Left lung (tissue), 10 donors: ENCODE data around the gene MGAT1. TPM values are rescaled to one million over a fixed set of nuclear protein-coding genes. Genes with fewer than 3 reads are reported as not detected.

Experiments used
- ATAC-seq: fragments of 200-7000 bp; cut with Tn5 transposase; one replicate; pipeline ENCODE4 v1.9.1; 2020; ENCODE audit warnings: moderate library complexity
- DNase-seq, 4 donors: peaks; one replicate each; pipeline ENCODE4 v3.0.0-alpha.2; 2013 to 2020
- H3K27ac ChIP-seq, 2 donors: fragments of 200-600 bp; sonication (generic) in 1 of 2; one replicate each; pipeline versions ENCODE4 v1.5.0 to v1.8.0; 2020 to 2021
- H3K27me3 ChIP-seq, 2 donors: fragments of 200-600 bp; sonication (generic) in 1 of 2; one replicate each; pipeline versions ENCODE4 v1.5.0 to v1.8.0; 2020 to 2021
- H3K36me3 ChIP-seq, 2 donors: fragments of 200-600 bp; sonication (generic) in 1 of 2; one replicate each; pipeline versions ENCODE4 v1.5.0 to v1.8.0; 2020 to 2021
- H3K4me1 ChIP-seq, 2 donors: fragments of 200-600 bp; one replicate each; pipeline ENCODE4 v1.8.0; 2021
- H3K4me3 ChIP-seq, 2 donors: fragments of 200-600 bp; sonication (generic) in 1 of 2; one replicate each; pipeline versions ENCODE4 v1.5.0 to v1.8.0; 2020 to 2021; ENCODE audit warnings: mild to moderate bottlenecking in 1 of 2
- H3K9me3 ChIP-seq, 2 donors: fragments of 200-600 bp; sonication (generic) in 1 of 2; one replicate each; pipeline versions ENCODE4 v1.5.0 to v1.8.0; 2020 to 2021
- CTCF ChIP-seq, 2 donors: fragments of 200-600 bp; sonication (generic) in 1 of 2; IDR thresholded peaks; one replicate each; pipeline versions ENCODE4 v1.5.0 to v1.8.0; 2021; ENCODE audit warnings: antibody characterized with exemption in 2 of 2
- intact Hi-C, 2 donors: fragments of 100-400 bp; cut with DNase I; formaldehyde crosslinking; loops; one replicate each; pipeline versions ENCODE4 v1.11.2 to v1.14.2; 2022
- polyA plus RNA-seq, 6 donors: library from polyadenylated mRNA; unstranded; fragments of 120-200 nt; gene quantifications; one replicate each; pipeline ENCODE4 v1.2.1, GENCODE V29; 2013; ENCODE audit not compliant: insufficient read length in 6 of 6
- total RNA-seq, 2 donors: library from RNA; stranded (reverse); fragmentation: NEBNext Ultra II Directional; extraction: Animal tissue kit (Norgen Biotek cat#: 25700); gene quantifications; one replicate each; pipeline ENCODE4 v1.2.1, GENCODE V29; 2021
- donor health status: DM: no; HTN: yes; CAD: no.
- donor health status: DM: no; HTN: no; CAD: no.

Gene MGAT1
- total and polyA plus RNA-seq, 8 donors: 70.6 to 263 (median 86.0) TPM

DNA sequence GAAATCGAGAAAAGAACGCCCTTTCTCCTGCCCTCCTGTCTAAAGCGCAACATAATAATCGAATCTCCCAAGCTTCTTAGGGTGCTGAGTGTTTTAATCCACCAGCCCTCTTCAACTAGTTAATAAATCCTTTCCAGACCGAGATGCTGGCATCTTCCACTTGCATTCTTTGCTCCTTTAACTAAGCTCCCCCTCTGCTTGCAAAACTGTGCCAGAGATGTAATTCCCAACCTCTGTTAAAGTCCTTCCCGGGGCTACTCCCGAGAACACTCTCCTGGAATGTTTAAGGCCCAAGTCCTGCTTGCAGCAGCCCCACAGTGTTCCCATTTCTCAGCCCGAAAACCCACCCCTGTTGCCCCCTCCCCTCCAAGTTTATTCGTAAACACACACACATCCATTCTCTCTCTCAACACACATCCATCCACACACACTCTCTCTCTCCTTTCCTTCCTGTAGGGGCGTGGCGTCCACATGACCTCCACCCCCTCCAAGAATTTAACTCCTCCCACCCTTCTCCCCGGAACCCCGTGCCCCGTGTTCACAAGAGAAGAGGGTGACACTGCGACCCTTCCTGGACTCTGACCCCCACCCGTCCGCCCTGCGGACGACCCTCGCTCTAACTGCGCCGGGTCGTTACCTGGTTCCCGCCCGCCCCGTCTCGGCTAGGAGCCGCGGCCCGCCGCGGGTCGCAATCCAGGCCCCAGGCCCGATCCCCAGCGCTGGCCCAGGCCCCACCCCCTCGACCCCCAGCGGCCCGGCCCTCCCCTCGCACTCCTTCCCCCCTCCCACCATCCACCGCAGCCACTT lies 7.0 kb upstream of the MGAT1 start:
- ATAC-seq: peak; percentile 88
- H3K9me3 ChIP-seq: no peaks in the 10 kb centered on the region
- no peaks in the 10 kb centered on the region for H3K27me3 ChIP-seq
- DNase-seq: peak in 3 of 4 donors; percentile 89 to 93 (median 92)
- peaks cover 0 to 22% of the 10 kb centered on the region in 2 donors for H3K36me3 ChIP-seq
- peaks cover 42 to 67% of the 10 kb centered on the region in 2 donors for H3K4me1 ChIP-seq
- no peak for TF ChIP-seq CTCF (IDR thresholded peaks at IDR 0.05)
- intact Hi-C loops: no loop called here
- H3K27ac ChIP-seq: peak overlapping the region; percentile 98 to 100
- H3K4me3 ChIP-seq: peak overlapping the region; percentile 65 to 99

DNA sequence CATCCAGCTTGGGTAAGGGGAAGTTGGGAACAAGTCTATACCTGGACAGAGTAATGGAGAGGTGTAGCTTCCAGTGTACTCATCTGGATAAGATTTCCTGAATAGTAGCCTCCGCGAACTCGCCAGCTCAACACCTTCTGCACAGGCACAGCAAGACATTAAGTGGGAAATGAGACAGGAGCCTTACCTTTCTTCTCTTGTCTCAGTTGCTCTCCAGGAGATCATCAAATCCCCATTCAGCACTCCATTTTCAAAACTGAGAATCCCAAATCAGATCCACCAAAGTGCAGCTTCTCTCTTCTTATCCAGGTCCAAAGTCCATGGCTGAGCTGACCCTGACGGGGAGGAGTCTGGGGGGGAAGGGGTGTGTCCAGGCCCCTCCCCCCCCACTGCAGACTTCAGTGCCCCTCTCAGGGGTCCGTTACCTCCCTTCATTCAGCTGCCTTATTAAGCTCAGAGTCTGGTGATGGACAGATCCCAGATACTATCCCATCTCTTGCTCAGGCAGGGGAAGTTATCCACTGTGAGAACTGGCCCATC lies 5.9 kb upstream of the MGAT1 start:
- DNase-seq (peak in 1 of 4 donors; percentile 30), ATAC-seq (no peak)
- intact Hi-C loops: no loop called here
- H3K9me3 ChIP-seq: no peaks in the 10 kb centered on the region
- no peak for TF ChIP-seq CTCF (IDR thresholded peaks at IDR 0.05)
- peaks cover 42 to 77% of the 10 kb centered on the region in 2 donors for H3K4me1 ChIP-seq
- peaks cover 0 to 21% of the 10 kb centered on the region in 2 donors for H3K36me3 ChIP-seq
- peak overlapping the region; percentile 65 to 99 for H3K4me3 ChIP-seq
- peak overlapping the region; percentile 97 to 100 for H3K27ac ChIP-seq
- H3K27me3 ChIP-seq: no peaks in the 10 kb centered on the region

GRCh38 chr5:180807654-180808414 lies 5.2 kb upstream of the MGAT1 start:
- Histone ChIP-seq H3K36me3 (peaks cover 0 to 19% of the 10 kb centered on the region in 2 donors), H3K9me3 (no peaks in the 10 kb centered on the region), H3K27me3 (no peaks in the 10 kb centered on the region), H3K27ac (peak overlapping the region; percentile 56 to 97), H3K4me3 (peak overlapping the region in 1 of 2 donors; percentile 99), H3K4me1 (peaks cover 42 to 84% of the 10 kb centered on the region in 2 donors)
- intact Hi-C loops: no loop called here
- no peak for ATAC-seq
- DNase-seq: peak in 1 of 4 donors; percentile 22
- no peak for TF ChIP-seq CTCF (IDR thresholded peaks at IDR 0.05)

- no peak for TF ChIP-seq CTCF (IDR thresholded peaks at IDR 0.05)
- peak overlapping the region in 1 of 2 donors; percentile 99 for H3K4me3 ChIP-seq
- H3K4me1 ChIP-seq: peaks cover 42 to 82% of the 10 kb centered on the region in 2 donors
These were observed 4.4 kb upstream of the MGAT1 start for GRCh38 chr5:180807046-180807445.

More at GRCh38 chr5:180807046-180807445, 4.4 kb upstream of the MGAT1 start:
- intact Hi-C loops: no loop called here
- H3K9me3 ChIP-seq: no peaks in the 10 kb centered on the region
- no peaks in the 10 kb centered on the region for H3K27me3 ChIP-seq
- ATAC-seq: no peak
- peaks cover 0 to 19% of the 10 kb centered on the region in 2 donors for H3K36me3 ChIP-seq
- no peak for DNase-seq
- H3K27ac ChIP-seq: peak overlapping the region; percentile 97 to 98
